SJCRH30 (cell line): ENCODE measurements around the gene LORICRIN. TPM values are rescaled to one million over a fixed set of nuclear protein-coding genes. Genes with fewer than 3 reads are reported as not detected.
"Not testable (repeated sequence)": the region's sequence is repeated elsewhere in the genome, so short reads cannot be mapped to it uniquely, and the experiment has no call there.

Experiments
- DNase-seq, 2 experiments: peaks; one replicate each; pipeline ENCODE4 v3.0.0-alpha.2; 2015 to 2020
- H3K27ac ChIP-seq: fragments of 250-450 bp; sonication (Bioruptor Pico); 2 replicates; pipeline ENCODE4 v1.5.1; 2020; ENCODE audit warnings: mild to moderate bottlenecking, moderate library complexity
- H3K27me3 ChIP-seq: fragments of 250-450 bp; sonication (Bioruptor Pico); 2 replicates; pipeline ENCODE4 v1.5.1; 2020; ENCODE audit warnings: mild to moderate bottlenecking, moderate library complexity
- H3K36me3 ChIP-seq: fragments of 250-450 bp; sonication (Bioruptor Pico); 2 replicates; pipeline ENCODE4 v1.5.1; 2020; ENCODE audit warnings: mild to moderate bottlenecking, moderate library complexity
- H3K4me1 ChIP-seq: fragments of 250-450 bp; sonication (Bioruptor Pico); 2 replicates; pipeline ENCODE4 v1.5.1; 2020; ENCODE audit warnings: mild to moderate bottlenecking, moderate library complexity
- H3K4me3 ChIP-seq: fragments of 250-450 bp; sonication (Bioruptor Pico); 2 replicates; pipeline ENCODE4 v1.5.1; 2020; ENCODE audit warnings: mild to moderate bottlenecking, moderate library complexity
- H3K9me3 ChIP-seq: fragments of 250-450 bp; sonication (Bioruptor Pico); replicated peaks from 2 replicates; pipeline ENCODE4 v1.5.1; 2020; ENCODE audit warnings: mild to moderate bottlenecking, moderate library complexity
- total RNA-seq: library from RNA; depleted of rRNA; stranded (reverse); fragments of >200 nt; shearing (Covaris generic); gene quantifications from 2 replicates; pipeline ENCODE4 v1.2.3, GENCODE V29; 2014; rRNA removed

The LORICRIN gene, protein sequence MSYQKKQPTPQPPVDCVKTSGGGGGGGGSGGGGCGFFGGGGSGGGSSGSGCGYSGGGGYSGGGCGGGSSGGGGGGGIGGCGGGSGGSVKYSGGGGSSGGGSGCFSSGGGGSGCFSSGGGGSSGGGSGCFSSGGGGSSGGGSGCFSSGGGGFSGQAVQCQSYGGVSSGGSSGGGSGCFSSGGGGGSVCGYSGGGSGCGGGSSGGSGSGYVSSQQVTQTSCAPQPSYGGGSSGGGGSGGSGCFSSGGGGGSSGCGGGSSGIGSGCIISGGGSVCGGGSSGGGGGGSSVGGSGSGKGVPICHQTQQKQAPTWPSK
- total RNA-seq, result not detected in 2 replicates

DNA sequence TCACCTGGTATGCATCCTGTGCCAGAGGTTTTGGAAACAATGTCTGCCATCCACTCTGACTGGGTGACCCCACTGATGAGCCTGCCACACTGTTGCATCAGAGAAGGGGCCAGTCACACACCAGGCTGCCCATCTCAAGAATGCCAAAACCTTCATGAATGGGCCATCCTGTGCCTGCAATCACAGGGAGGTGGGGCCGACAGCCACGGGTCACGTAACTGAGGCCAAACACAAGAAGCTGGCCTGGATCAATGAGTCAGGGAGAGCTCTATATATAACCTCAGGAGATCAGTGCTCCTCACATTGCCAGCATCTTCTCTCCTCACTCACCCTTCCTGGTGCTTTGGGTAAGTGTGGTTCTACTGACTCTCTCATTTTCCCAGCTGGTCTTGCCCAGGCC lies at the start of gene LORICRIN:
Gene LORICRIN, plus strand, starts transcription at position 301 of the 400 bp plus-strand sequence. CDS start 1,263 bp downstream, outside the sequence.
- Histone ChIP-seq H3K4me3 (no peak within 1 kb of the TSS), H3K9me3 (no peaks in the 10 kb centered on the region), H3K27me3 (no peaks in the 10 kb centered on the region; the same call in 1 of the 2 replicates), H3K27ac (no peak within 1 kb of the TSS), H3K4me1 (no peaks in the 10 kb centered on the region), H3K36me3 (no peaks in the 10 kb centered on the region)
- DNase-seq, result no peak

DNA sequence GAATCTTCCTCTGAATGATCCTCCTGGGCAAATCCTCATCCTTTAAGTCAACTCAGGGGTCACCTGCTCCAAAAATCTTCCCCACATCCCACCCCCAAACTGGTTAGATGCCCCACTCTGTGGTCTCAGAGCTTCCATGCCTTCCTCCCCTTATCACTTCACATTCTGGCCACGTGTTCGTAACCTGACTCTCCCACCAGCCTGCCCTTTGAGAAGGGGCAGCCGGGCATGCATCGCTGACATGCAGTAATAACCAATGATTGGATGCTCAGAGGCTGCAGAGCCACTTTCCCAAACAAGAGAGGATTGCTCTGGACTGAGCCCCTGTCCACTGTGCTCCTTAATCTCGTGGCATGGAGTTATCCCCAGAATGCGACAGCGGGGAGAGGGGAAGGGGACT lies 49.3 kb upstream of the LORICRIN start:
- Histone ChIP-seq H3K4me3 (no peak overlapping the region), H3K27me3 (no peaks in the 10 kb centered on the region), H3K4me1 (no peaks in the 10 kb centered on the region), H3K27ac (no peak overlapping the region), H3K9me3 (no peaks in the 10 kb centered on the region), H3K36me3 (no peaks in the 10 kb centered on the region)
- no peak for DNase-seq

DNA sequence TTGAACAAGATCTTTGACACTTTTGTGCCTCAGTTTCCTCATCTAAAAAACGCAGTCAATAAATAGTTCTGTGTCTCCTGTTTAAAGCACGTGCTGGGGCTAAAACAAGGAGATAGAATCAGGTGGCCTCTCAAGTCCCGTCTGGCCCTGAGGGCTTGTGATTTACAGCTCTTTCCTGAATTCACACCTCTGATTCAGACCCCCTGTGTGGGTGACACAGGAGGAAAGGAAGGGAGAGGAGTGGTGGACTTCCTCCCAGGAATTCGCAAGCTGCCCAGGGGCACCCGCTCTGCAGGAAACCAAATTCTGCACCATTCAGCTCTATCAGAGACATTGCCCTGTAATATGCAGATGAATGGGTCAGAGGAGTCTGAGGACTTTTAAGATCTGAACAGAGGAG lies 47.3 kb upstream of the LORICRIN start:
- no peak overlapping the region for H3K4me3 ChIP-seq
- H3K27me3 ChIP-seq, result no peaks in the 10 kb centered on the region
- H3K27ac ChIP-seq, result no peak overlapping the region

DNA sequence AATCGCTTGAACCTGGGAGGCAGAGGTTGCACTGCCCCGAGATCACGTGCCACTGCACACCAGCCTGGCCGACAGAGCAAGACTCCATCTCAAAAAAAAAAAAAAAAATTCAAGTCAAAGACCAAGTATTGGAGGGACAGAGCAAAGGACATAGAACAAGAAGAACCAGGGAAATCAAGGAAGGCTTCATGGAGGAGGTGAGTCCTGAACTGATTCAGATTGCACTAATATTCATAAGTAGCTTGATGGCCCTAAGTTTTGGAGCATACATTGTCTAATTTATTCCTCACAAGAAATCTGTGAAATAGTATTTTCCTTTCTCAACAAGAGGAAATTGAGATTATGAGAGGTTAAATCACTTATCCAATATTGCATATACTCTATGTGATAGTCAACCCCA lies 46.0 kb upstream of the LORICRIN start:
- Histone ChIP-seq H3K36me3 (no peaks in the 10 kb centered on the region), H3K4me3 (no peak overlapping the region), H3K9me3 (no peaks in the 10 kb centered on the region), H3K4me1 (no peaks in the 10 kb centered on the region), H3K27me3 (no peaks in the 10 kb centered on the region), H3K27ac (no peak overlapping the region)
- no peak for DNase-seq

More for the DNA sequence above, 47.3 kb upstream of the LORICRIN start:
- Histone ChIP-seq H3K36me3 (no peaks in the 10 kb centered on the region), H3K9me3 (no peaks in the 10 kb centered on the region), H3K4me1 (no peaks in the 10 kb centered on the region)
- DNase-seq, result no peak

DNA sequence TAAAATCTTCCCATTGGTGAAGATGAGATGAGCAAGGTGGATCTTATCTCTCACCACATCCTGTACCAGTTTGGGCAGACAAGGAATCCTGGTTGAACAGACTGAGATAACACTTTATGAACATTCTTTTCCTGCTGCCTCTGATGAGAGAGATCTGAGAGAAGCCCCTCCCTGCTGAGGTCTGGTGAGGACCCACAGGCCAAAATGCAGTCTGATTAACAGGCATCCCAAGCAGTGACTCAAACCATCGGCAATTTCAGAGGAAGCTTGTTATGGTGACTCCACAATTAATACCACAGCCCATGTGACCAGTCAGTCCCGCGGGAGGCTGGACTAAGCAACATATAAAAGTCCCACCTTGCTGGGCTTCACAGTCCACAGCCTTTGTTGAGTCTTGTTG lies 42.3 kb upstream of the LORICRIN start, which contains the start of gene PRR9:
Gene PRR9, plus strand, starts transcription at position 373 of the 400 bp plus-strand sequence. CDS start 561 bp downstream, outside the sequence.
- Histone ChIP-seq H3K4me1 (no peaks in the 10 kb centered on the region), H3K27me3 (no peaks in the 10 kb centered on the region), H3K4me3 (no peak within 1 kb of the TSS), H3K9me3 (no peaks in the 10 kb centered on the region), H3K36me3 (no peaks in the 10 kb centered on the region), H3K27ac (no peak within 1 kb of the TSS)
- no peak for DNase-seq

DNA sequence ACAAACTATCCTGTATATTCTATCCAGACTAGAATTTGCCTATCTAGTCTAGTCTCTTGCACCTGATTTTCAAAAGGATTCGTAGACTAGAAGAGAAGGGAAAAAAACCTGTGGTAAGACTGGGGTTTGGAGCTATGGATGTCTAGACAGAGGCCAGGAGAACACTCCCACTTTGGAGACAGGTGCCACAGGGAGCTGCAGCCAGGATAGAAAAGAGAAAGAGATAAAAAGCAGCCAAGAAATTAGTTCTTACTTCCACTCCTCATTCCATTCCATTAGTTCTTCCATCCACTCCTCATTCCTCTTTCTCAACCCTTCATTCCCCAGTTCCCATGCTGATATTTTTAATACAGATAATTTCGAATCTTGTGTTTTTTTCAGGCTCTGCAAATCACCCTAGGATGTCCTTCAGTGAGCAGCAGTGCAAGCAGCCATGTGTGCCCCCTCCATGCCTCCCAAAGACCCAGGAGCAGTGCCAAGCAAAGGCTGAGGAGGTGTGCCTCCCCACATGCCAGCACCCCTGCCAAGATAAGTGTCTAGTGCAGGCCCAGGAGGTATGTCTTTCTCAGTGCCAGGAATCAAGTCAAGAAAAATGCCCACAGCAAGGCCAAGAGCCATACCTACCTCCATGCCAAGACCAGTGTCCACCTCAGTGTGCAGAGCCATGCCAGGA lies 41.6 kb upstream of the LORICRIN start:
- DNase-seq, result no peak
- Histone ChIP-seq H3K9me3 (no peaks in the 10 kb centered on the region), H3K27me3 (no peaks in the 10 kb centered on the region), H3K36me3 (no peaks in the 10 kb centered on the region), H3K4me1 (no peaks in the 10 kb centered on the region), H3K27ac (no peak overlapping the region), H3K4me3 (no peak overlapping the region)

GRCh38 chr1:153220606-153221303 lies 38.7 kb upstream of the LORICRIN start:
- no peak overlapping the region for H3K4me3 ChIP-seq
- H3K27ac ChIP-seq, result no peak overlapping the region
- H3K9me3 ChIP-seq, result no peaks in the 10 kb centered on the region
- no peak for DNase-seq
- H3K36me3 ChIP-seq, result no peaks in the 10 kb centered on the region
- H3K27me3 ChIP-seq, result no peaks in the 10 kb centered on the region
- no peaks in the 10 kb centered on the region for H3K4me1 ChIP-seq

DNA sequence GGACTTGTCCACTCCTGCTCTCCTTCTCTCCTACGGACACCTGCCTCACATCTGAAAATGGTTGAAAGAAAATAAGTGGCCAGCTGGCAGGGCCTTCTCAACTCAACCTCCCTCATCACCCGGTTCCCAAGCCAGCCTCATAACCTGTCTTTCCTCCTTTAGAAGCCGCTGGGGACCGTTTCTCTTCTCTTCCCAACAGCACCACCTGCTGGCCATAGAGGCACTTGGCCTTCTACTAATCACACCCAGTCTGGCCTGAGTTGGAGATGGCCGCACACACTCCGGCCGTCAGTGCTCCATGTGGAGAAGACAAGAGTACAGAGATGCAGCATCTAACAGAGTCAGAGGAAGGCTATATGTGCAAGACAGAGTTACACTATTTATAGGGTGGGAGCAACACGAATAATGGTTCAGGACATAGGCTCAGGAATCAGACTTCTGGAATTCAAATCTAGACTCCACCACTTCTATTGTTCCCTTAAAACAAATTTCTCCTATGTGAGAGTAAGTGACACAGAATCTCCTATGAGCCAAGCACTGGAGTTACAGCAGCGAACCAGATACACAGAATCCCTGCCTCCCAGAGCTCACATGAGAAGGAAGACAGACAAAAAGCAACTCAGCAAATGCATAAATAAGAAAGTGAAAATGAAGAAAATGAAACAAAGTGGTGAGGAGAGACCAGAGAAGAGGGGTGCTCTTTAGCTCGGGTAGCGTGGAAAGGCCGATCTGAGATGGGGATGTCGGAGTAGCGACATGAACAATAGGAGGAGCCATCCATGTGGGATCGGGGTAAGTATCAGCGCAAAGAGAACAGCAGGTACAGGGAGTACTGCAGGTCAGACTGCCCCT lies 36.2 kb upstream of the LORICRIN start:
- H3K27ac ChIP-seq, H3K9me3 ChIP-seq, H3K4me3 ChIP-seq, H3K4me1 ChIP-seq, H3K36me3 ChIP-seq, H3K27me3 ChIP-seq: not testable (repeated sequence)
- peak; percentile 48 to 66 for DNase-seq

GRCh38 chr1:153227810-153228209 lies 31.7 kb upstream of the LORICRIN start:
- Histone ChIP-seq H3K4me1 (no peaks in the 10 kb centered on the region), H3K36me3 (no peaks in the 10 kb centered on the region), H3K27me3 (no peaks in the 10 kb centered on the region), H3K4me3 (no peak overlapping the region), H3K9me3 (no peaks in the 10 kb centered on the region), H3K27ac (no peak overlapping the region)
- no peak for DNase-seq

DNA sequence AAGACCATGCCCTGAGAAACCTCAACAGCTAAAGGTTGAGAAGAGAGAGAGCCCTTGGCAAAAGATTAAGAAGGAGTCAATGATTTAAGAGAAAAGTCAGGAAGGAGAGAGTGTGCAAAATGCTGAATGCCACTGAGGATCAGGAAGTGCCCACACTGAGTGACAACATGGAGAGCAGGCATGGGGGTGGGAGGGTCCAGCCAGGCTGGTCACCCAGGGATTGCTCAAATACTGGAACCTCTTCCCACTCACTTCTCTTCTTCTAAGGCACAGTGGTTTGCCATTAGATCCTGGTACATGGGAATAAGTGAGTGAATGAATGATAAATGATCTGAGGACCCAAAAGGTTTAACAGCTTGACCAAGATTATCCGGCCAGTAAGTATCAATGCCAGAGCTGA lies 31.0 kb upstream of the LORICRIN start:
- no peak for DNase-seq
- Histone ChIP-seq H3K27me3 (no peaks in the 10 kb centered on the region), H3K9me3 (no peaks in the 10 kb centered on the region), H3K4me1 (no peaks in the 10 kb centered on the region), H3K36me3 (no peaks in the 10 kb centered on the region), H3K27ac (no peak overlapping the region), H3K4me3 (no peak overlapping the region)

DNA sequence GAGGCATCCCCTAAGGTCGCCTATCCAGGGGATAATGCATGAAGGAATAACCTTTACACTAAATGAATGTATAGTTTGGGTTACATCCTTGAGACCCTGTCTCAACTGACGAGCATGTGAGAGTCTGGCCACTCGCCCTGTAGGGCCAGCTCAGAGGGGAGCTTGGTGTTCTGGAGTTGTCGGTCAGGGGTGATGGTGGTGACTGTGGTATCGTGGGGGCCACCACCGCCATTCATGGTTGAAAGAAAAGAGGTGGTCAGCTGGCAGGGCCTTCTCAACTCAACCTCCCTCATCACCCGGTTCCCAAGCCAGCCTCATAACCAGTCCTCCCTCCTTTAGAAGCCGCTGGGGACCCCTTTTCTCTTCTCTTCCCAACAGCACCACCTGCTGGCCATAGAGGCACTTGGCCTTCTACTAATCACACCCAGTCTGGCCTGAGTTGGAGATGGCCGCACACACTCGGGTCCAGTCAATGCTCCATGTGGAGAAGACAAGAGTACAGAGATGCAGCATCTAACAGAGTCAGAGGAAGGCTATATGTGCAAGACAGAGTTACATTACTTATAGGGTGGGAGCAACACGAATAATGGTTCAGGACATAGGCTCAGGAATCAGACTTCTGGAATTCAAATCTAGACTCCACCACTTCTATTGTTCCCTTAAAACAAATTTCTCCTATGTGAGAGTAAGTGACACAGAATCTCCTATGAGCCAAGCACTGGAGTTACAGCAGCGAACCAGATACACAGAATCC lies 30.2 kb upstream of the LORICRIN start:
- peak; percentile 50 to 61 for DNase-seq
- H3K27me3 ChIP-seq, H3K27ac ChIP-seq, H3K4me1 ChIP-seq, H3K36me3 ChIP-seq, H3K4me3 ChIP-seq, H3K9me3 ChIP-seq: not testable (repeated sequence)

DNA sequence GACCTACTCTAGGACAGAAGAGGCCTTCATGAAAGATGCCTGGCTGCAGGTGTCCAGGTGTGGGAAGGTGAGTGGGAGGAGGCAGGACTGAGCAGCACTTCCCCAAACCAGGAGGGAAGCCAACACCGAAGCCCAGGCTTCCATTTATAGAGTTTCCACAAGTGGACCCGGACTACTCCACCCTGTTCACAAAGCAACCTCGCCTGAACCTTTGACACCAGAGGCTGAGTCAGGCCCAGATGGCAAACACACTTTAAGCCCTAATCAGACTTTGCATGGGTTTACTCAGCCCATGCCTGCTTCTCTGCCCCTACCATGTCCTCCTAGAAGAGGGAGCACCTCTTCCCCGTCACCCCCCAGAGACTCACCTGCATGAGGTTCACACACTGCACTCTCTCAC lies 28.1 kb upstream of the LORICRIN start:
- Histone ChIP-seq H3K27me3 (no peaks in the 10 kb centered on the region), H3K36me3 (no peaks in the 10 kb centered on the region), H3K9me3 (no peaks in the 10 kb centered on the region), H3K27ac (no peak overlapping the region), H3K4me3 (no peak overlapping the region), H3K4me1 (no peaks in the 10 kb centered on the region)
- DNase-seq, result no peak

GRCh38 chr1:153231785-153232184 lies 27.7 kb upstream of the LORICRIN start:
- Histone ChIP-seq H3K27ac (no peak overlapping the region), H3K9me3 (no peaks in the 10 kb centered on the region)

DNA sequence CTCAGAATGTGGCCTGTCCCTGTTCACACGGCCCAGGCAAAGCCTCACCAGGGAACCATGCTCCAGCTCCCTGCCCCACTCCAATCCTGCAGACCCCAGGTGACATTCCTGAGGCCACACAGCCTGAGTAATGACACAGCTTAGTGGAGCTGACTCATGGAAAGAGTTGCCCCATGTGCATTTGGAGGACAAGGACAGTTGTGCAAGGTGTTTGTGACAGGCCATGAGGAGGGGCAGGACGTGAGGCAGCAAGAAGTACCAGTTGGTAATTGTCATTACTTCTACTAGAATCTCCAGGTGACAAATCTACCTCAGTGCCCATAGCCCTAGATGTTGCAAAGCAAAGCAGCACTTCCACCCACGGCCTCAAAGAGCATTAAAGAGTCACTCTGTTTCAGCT lies 26.9 kb upstream of the LORICRIN start:
- Histone ChIP-seq H3K36me3 (no peaks in the 10 kb centered on the region), H3K27ac (no peak overlapping the region), H3K9me3 (no peaks in the 10 kb centered on the region), H3K4me1 (no peaks in the 10 kb centered on the region), H3K27me3 (no peaks in the 10 kb centered on the region), H3K4me3 (no peak overlapping the region)
- DNase-seq, result no peak

More at GRCh38 chr1:153231785-153232184, 27.7 kb upstream of the LORICRIN start:
- Histone ChIP-seq H3K27me3 (no peaks in the 10 kb centered on the region), H3K4me3 (no peak overlapping the region), H3K36me3 (no peaks in the 10 kb centered on the region), H3K4me1 (no peaks in the 10 kb centered on the region)
- DNase-seq, result no peak
